Activated CD4-positive, alpha-beta T cell treated with anti-CD3 and anti-CD28 coated beads for 4 hours (primary cell): Measurements from ENCODE around the gene FLG2.
A peak's percentile ranks its signal among the peaks of the same experiment; 100 is the strongest.
"Not testable (repeated sequence)": the region's sequence is repeated elsewhere in the genome, so short reads cannot be mapped to it uniquely, and the experiment has no call there.

ENCODE experiments used
- DNase-seq, 2 donors: peaks; one replicate each; pipeline ENCODE4 v3.0.0-alpha.2; 2020

Gene FLG2

GRCh38 chr1:152359906-152360305 lies at the start of gene FLG2:
FLG2 (minus strand) TSS chr1:152360006; CDS start chr1:152358884, 1,122 bp downstream.
- DNase-seq = no peak

- DNase-seq = no peak
Observed at GRCh38 chr1:152408664-152409063, 48.9 kb upstream of the FLG2 start.

- DNase-seq = no peak
Observed at GRCh38 chr1:152398812-152399698, 39.2 kb upstream of the FLG2 start.

- DNase-seq = no peak
Observed at GRCh38 chr1:152397474-152397873, 37.7 kb upstream of the FLG2 start.

- DNase-seq = no peak
Observed at GRCh38 chr1:152394151-152394550, 34.3 kb upstream of the FLG2 start.

GRCh38 chr1:152392909-152393308 lies 33.1 kb upstream of the FLG2 start:
- no peak for DNase-seq

GRCh38 chr1:152388889-152389288 lies 29.1 kb upstream of the FLG2 start:
- DNase-seq = no peak

GRCh38 chr1:152386940-152387339 lies 27.1 kb upstream of the FLG2 start:
- DNase-seq = no peak

GRCh38 chr1:152380932-152381331 lies 21.1 kb upstream of the FLG2 start:
- DNase-seq = no peak

GRCh38 chr1:152374451-152374850 lies 14.6 kb upstream of the FLG2 start:
- no peak for DNase-seq

- DNase-seq = no peak
Observed at GRCh38 chr1:152372672-152373071, 12.9 kb upstream of the FLG2 start.

- no peak for DNase-seq
Observed at GRCh38 chr1:152367436-152367835, 7.6 kb upstream of the FLG2 start.

- DNase-seq = no peak
Observed at GRCh38 chr1:152356736-152357135, 3.1 kb downstream of the FLG2 start.

GRCh38 chr1:152349611-152350010 lies 10.2 kb downstream of the FLG2 start:
- no peak for DNase-seq

- no peak for DNase-seq
Observed at GRCh38 chr1:152348447-152348846, 11.4 kb downstream of the FLG2 start.

- peak; percentile 24 to 66 for DNase-seq
Observed at GRCh38 chr1:152347116-152347728, 12.6 kb downstream of the FLG2 start.

- DNase-seq = no peak
Observed at GRCh38 chr1:152344438-152344837, 15.4 kb downstream of the FLG2 start.

GRCh38 chr1:152343006-152343405 lies 16.8 kb downstream of the FLG2 start:
- DNase-seq = no peak

- no peak for DNase-seq
Observed at GRCh38 chr1:152335399-152335798, 24.4 kb downstream of the FLG2 start.

GRCh38 chr1:152328801-152329391 lies 30.9 kb downstream of the FLG2 start:
- no peak for DNase-seq

GRCh38 chr1:152325111-152325510 lies 34.7 kb downstream of the FLG2 start, which contains the start of gene FLG:
FLG (minus strand) TSS chr1:152325239; CDS start chr1:152315456, 9,783 bp downstream.
- DNase-seq = no peak

- DNase-seq = no peak
Observed at GRCh38 chr1:152313970-152314369, 45.8 kb downstream of the FLG2 start.

- DNase-seq = no peak
Observed at GRCh38 chr1:152313319-152313801, 46.4 kb downstream of the FLG2 start.

GRCh38 chr1:152312169-152312568 lies 47.6 kb downstream of the FLG2 start:
- DNase-seq = not testable (repeated sequence)
